ENCODE data around the gene SPEM1.

GRCh38 chr17:7460850-7461660 is 40.9 kb downstream of the SPEM1 start:
- TF ChIP-seq, protein P1, sequence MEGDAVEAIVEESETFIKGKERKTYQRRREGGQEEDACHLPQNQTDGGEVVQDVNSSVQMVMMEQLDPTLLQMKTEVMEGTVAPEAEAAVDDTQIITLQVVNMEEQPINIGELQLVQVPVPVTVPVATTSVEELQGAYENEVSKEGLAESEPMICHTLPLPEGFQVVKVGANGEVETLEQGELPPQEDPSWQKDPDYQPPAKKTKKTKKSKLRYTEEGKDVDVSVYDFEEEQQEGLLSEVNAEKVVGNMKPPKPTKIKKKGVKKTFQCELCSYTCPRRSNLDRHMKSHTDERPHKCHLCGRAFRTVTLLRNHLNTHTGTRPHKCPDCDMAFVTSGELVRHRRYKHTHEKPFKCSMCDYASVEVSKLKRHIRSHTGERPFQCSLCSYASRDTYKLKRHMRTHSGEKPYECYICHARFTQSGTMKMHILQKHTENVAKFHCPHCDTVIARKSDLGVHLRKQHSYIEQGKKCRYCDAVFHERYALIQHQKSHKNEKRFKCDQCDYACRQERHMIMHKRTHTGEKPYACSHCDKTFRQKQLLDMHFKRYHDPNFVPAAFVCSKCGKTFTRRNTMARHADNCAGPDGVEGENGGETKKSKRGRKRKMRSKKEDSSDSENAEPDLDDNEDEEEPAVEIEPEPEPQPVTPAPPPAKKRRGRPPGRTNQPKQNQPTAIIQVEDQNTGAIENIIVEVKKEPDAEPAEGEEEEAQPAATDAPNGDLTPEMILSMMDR (IDR thresholded peaks at IDR 0.05; ENCODE audit: low read depth, low read length, poor library complexity, severe bottlenecking), result no peak
- no peak for TF ChIP-seq EZH2phosphoT487 (IDR thresholded peaks at IDR 0.05; ENCODE audit: borderline replicate concordance, low read length)

All from DOHH2 (cell line).